Measurements from ENCODE around the gene EEF1G.

EEF1G gene

GRCh38 chr11:62536301-62536957 lies 37.3 kb downstream of the EEF1G start:
- no peak for DNase-seq

GRCh38 chr11:62535802-62536201 lies 37.9 kb downstream of the EEF1G start:
- no peak for DNase-seq

DNA sequence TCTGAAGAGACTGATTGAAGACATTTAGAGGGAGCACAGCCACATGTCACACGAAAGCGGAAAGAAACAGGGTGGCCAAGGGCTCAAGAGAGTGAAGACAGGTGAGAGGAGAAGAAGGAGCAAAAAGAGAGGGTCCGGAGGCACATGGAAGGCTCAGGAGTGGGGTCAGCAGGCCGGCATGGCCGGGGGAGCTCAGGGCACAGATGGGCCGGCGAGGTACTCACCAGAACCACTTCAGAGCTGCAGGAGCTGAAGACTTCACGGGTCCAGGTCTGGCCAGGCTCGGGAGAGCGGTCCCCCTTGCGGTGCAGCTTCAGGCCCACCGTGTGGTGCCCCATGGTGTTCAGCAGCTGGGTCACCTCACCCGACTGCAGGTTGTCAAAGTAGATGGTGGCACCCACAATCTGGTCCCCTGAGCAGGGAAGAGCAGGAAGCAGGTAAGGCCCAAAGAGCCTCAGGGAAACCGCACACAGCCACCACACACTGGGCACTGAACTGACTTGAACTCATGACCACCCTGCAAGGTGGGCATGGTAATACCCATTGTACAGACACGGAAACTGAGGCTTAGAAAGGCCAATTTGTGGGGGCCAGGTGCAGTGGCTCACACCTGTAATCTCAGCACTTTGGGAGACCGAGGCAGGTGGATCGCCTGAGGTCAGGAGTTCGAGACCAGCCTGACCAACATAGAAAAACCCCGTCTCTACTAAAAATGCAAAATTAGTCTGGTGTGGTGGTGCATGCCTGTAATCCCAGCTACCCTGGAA lies 38.7 kb downstream of the EEF1G start:
- DNase-seq = no peak

- no peak for DNase-seq
Observed at GRCh38 chr11:62532096-62532495, 41.6 kb downstream of the EEF1G start.

GRCh38 chr11:62516736-62517371 lies 56.8 kb downstream of the EEF1G start:
- DNase-seq = no peak

DNA sequence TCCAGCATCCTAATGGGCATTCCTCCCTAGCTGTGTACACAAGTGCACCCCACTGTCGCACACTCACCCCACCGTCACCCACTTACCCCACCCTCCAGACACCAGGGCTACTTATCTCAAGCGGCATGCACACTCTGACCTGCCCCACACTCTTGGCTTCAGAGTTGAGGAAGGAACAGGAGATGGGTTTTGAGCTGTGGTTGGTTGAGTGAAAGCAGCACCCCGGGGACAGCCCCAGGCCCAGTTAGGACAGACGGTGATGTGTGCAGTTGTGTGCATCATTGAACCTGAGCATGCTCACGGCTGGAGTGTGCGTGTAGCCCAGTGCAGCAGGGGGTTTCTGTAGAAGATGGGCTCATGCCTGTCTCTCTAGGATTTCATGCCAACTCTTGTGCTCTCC lies 59.5 kb downstream of the EEF1G start:
- DNase-seq = no peak

DNA sequence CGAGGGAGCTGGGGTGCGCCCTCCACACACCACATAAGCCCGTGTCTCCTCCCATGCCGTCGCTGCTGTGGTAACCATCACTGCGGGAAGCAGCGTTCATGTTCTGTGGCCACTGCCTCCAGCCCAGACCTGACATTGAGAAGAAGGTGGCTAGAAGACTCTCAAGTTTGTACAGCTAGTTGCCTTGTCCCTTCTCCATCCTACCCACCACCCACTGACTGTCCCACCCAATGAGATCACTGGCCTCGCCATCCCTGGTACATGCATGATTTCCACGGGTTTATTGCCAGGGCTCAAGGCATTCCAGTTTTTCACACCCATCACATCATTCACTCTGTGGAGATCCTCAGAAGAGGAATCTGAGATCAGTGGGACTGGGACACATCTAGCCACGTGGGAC lies 60.1 kb downstream of the EEF1G start:
- no peak for DNase-seq

DNA sequence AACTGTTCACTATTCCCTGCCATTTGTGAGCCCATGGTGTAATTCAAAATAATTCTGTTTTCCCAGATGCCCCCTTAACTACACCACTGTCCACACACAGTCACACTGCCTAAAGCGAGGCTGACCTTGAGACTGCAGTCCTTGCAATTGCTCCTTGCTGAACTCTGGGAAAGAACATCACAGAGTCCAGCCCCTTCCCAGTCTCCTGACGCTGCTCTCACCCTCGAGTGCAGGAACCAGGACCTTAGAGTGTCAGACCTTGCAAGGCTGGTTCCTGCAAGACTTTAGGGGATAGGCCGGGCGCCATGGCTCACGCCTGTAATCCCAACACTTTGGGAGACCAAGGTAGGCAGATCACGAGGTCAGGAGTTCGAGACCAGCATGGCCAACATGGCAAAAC lies 60.7 kb downstream of the EEF1G start:
- no peak for DNase-seq
